ENCODE results near the gene GTF2E1. TPM values are rescaled to one million over a fixed set of nuclear protein-coding genes. Genes with fewer than 3 reads are reported as not detected.

The GTF2E1 gene
- total RNA-seq, 2 experiments from 2014 or later: 14.8 to 40.8 TPM

DNA sequence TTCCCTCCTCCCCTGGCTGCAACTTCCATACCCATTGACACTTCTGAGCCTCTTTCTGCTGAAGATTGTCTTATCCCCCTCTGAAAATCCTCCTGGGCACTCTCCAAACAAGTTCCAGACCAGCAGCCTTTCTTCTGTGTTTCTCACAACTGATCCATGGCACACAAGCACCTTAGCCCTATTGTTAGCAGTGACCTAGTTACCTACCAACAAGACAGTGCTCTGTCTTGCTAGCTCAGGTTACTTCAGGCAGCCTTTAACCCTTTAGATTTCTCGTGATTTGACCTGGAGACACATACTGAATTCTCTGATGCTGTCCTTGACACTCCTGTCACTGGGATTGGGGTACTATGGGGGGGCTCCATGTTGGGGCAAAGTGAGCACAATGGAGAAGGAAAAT is 82.1 kb downstream of the GTF2E1 start:
- Histone ChIP-seq H3K79me2 (ENCODE audit: insufficient read depth, low read depth, low read length) (no peaks in the 10 kb centered on the region), H2AFZ (ENCODE audit: low read length) (no peak overlapping the region), H3K4me2 (ENCODE audit: low read length) (no peak overlapping the region), H3K9me3 (ENCODE audit: low read length) (no peaks in the 10 kb centered on the region), H3K4me3 (ENCODE audit: low read depth, low read length, poor library complexity, severe bottlenecking) (no peak overlapping the region), H3K9me2 (ENCODE audit: insufficient read depth, low read length) (no peaks in the 10 kb centered on the region), H3K27ac (ENCODE audit: low read depth, low read length, poor library complexity, severe bottlenecking) (no peak overlapping the region), H4K20me1 (ENCODE audit: insufficient read depth, low read length) (no peaks in the 10 kb centered on the region), H3K36me3 (ENCODE audit: insufficient read depth, low read length) (no peaks in the 10 kb centered on the region), H3K4me1 (ENCODE audit: insufficient read depth, low read length, poor library complexity, severe bottlenecking) (no peaks in the 10 kb centered on the region)
- intact Hi-C loops (cut with micrococcal nuclease; ENCODE audit: unreplicated experiment): no loop called here
- no peak for DNase-seq (ENCODE audit: low spot score)
- BruUV-seq (replicated peaks): no TSS peak
- ChIA-PET CTCF (ENCODE audit: unreplicated experiment) (no interaction called here), POLR2A (no interaction called here)
- TF ChIP-seq CTCF (conservative IDR thresholded peaks at IDR 0.05; ENCODE audit: low read length) (no peak), EZH2phosphoT487 (IDR thresholded peaks at IDR 0.05; ENCODE audit: borderline replicate concordance, low read depth, low read length) (no peak)

- intact Hi-C loops (cut with micrococcal nuclease; ENCODE audit: unreplicated experiment): no loop called here
- DNase-seq (ENCODE audit: low spot score): no peak
- no peak overlapping the region for H3K4me3 ChIP-seq (ENCODE audit: low read depth, low read length, poor library complexity, severe bottlenecking)
- ChIA-PET CTCF (ENCODE audit: unreplicated experiment) (no interaction called here), POLR2A (interaction anchor here (0.8 to 1.0 kb wide), 4 partner anchors 20 to 393 kb away, joined by 3 to 4 read pairs (median 3); no protein-coding TSS in a partner anchor)
- no peak overlapping the region for H3K4me2 ChIP-seq (ENCODE audit: low read length)
- no peaks in the 10 kb centered on the region for H3K36me3 ChIP-seq (ENCODE audit: insufficient read depth, low read length)
- no peaks in the 10 kb centered on the region for H3K4me1 ChIP-seq (ENCODE audit: insufficient read depth, low read length, poor library complexity, severe bottlenecking)
- H3K9me3 ChIP-seq (ENCODE audit: low read length): no peaks in the 10 kb centered on the region
- TF ChIP-seq CTCF (conservative IDR thresholded peaks at IDR 0.05; ENCODE audit: low read length) (no peak), EZH2phosphoT487 (IDR thresholded peaks at IDR 0.05; ENCODE audit: borderline replicate concordance, low read depth, low read length) (no peak)
- H4K20me1 ChIP-seq (ENCODE audit: insufficient read depth, low read length): no peaks in the 10 kb centered on the region
- no peak overlapping the region for H3K27ac ChIP-seq (ENCODE audit: low read depth, low read length, poor library complexity, severe bottlenecking)
- no peaks in the 10 kb centered on the region for H3K79me2 ChIP-seq (ENCODE audit: insufficient read depth, low read depth, low read length)
- no peaks in the 10 kb centered on the region for H3K9me2 ChIP-seq (ENCODE audit: insufficient read depth, low read length)
- no TSS peak for BruUV-seq (replicated peaks)
- no peak overlapping the region for H2AFZ ChIP-seq (ENCODE audit: low read length)
Measured at GRCh38 chr3:120828796-120829195, 86.3 kb downstream of the GTF2E1 start.

- TF ChIP-seq CTCF (conservative IDR thresholded peaks at IDR 0.05; ENCODE audit: low read length) (no peak), EZH2phosphoT487 (IDR thresholded peaks at IDR 0.05; ENCODE audit: borderline replicate concordance, low read depth, low read length) (no peak)
- no peak for DNase-seq (ENCODE audit: low spot score)
- CTCF ChIA-PET (ENCODE audit: unreplicated experiment): no interaction called here
- H3K9me3 ChIP-seq (ENCODE audit: low read length): no peaks in the 10 kb centered on the region
- H3K4me1 ChIP-seq (ENCODE audit: insufficient read depth, low read length, poor library complexity, severe bottlenecking): no peaks in the 10 kb centered on the region
- no TSS peak for BruUV-seq (replicated peaks)
- H2AFZ ChIP-seq (ENCODE audit: low read length): no peak overlapping the region
- intact Hi-C loops (cut with micrococcal nuclease; ENCODE audit: unreplicated experiment): no loop called here
- no peaks in the 10 kb centered on the region for H4K20me1 ChIP-seq (ENCODE audit: insufficient read depth, low read length)
- H3K9me2 ChIP-seq (ENCODE audit: insufficient read depth, low read length): no peaks in the 10 kb centered on the region
- no peak overlapping the region for H3K27ac ChIP-seq (ENCODE audit: low read depth, low read length, poor library complexity, severe bottlenecking)
- POLR2A ChIA-PET: interaction anchor here (0.6 to 1.1 kb wide), 5 partner anchors 10 to 211 kb away, joined by 3 to 5 read pairs (median 3); no protein-coding TSS in a partner anchor
- H3K4me2 ChIP-seq (ENCODE audit: low read length): no peak overlapping the region
- no peaks in the 10 kb centered on the region for H3K36me3 ChIP-seq (ENCODE audit: insufficient read depth, low read length)
- no peak overlapping the region for H3K4me3 ChIP-seq (ENCODE audit: low read depth, low read length, poor library complexity, severe bottlenecking)
- H3K79me2 ChIP-seq (ENCODE audit: insufficient read depth, low read depth, low read length): no peaks in the 10 kb centered on the region
Measured at GRCh38 chr3:120831066-120831465, 88.5 kb downstream of the GTF2E1 start.

Small RNAs within 50 kb of the gene (small RNA-seq; reads per million reads assigned to genes)
- gene MTCO1P29 (not detected), gene MTCO2P29 (not detected)

Other genes with a start within 250 kb of the GTF2E1 start
- gene NDUFB4, start 146.4 kb upstream of the GTF2E1 start, total RNA-seq (2014; rRNA removed; shearing (Covaris generic)): 77.3 and 130 TPM in 2 replicates
- gene NDUFB4, start 146.4 kb upstream of the GTF2E1 start, total RNA-seq (2022): 145 and 149 TPM in 2 replicates
- gene HGD, start 60.5 kb upstream of the GTF2E1 start, total RNA-seq (2014; rRNA removed; shearing (Covaris generic)): 0.19 TPM in 1 of 2 replicates, not detected in the other
- not detected in 2 replicates for gene HGD, start 60.5 kb upstream of the GTF2E1 start, total RNA-seq (2022)
- gene RABL3, start 228 bp upstream of the GTF2E1 start, total RNA-seq (2014; rRNA removed; shearing (Covaris generic)): 7.7 and 15.7 TPM in 2 replicates
- 22.8 and 27.9 TPM in 2 replicates for gene RABL3, start 228 bp upstream of the GTF2E1 start, total RNA-seq (2022)
- gene STXBP5L, start 165.5 kb downstream of the GTF2E1 start, total RNA-seq (2014; rRNA removed; shearing (Covaris generic)): 2.1 and 2.7 TPM in 2 replicates
- gene STXBP5L, start 165.5 kb downstream of the GTF2E1 start, total RNA-seq (2022): 10.1 and 10.5 TPM in 2 replicates

All from OCI-LY7 (cell line).